ENCODE measurements around the gene ERI3. TPM values are rescaled to one million over a fixed set of nuclear protein-coding genes. Genes with fewer than 3 reads are reported as not detected.

ERI3 gene
- total and polyA plus RNA-seq, 2 of the 13 experiments (the other 11 are each of a cell fraction or from before 2014, with no cell fraction given), result 35.6 to 35.9 TPM

GRCh38 chr1:44267438-44267837 lies 87.6 kb downstream of the ERI3 start:
- POLR2A ChIA-PET, result interaction anchor here (4.5 kb wide), 1 partner anchor 14 kb away, joined by 24 read pairs; no protein-coding TSS in a partner anchor
- Histone ChIP-seq H3K36me3 (replicated peaks in 1 of 2; ENCODE audit: control insufficient read depth in 1 of 2, insufficient read depth in 2 of 2, low read length in 2 of 2) (no peaks in the 10 kb centered on the region; a peak in 1 of 5 replicates), H3K27ac (ENCODE audit: extremely low read length, insufficient read depth, low read length) (no peak overlapping the region), H3K4me3 (replicated peaks in 1 of 3; ENCODE audit: insufficient read depth in 1 of 3, low read depth in 2 of 3, low read length in 3 of 3) (no peak overlapping the region), H3K9ac (ENCODE audit: insufficient read depth, low read depth, low read length) (no peak overlapping the region), H3K9me3 (ENCODE audit: low read length) (no peaks in the 10 kb centered on the region), H3K4me2 (ENCODE audit: low read depth, low read length) (no peak overlapping the region), H3K4me1 (ENCODE audit: insufficient read depth, low read length) (no peaks in the 10 kb centered on the region), H2AFZ (ENCODE audit: low read length) (no peak overlapping the region), H3K27me3 (ENCODE audit: control insufficient read depth in 1 of 2, insufficient read depth in 2 of 2, low read length in 2 of 2) (no peaks in the 10 kb centered on the region), H3K79me2 (ENCODE audit: insufficient read depth, low read length) (no peaks in the 10 kb centered on the region), H4K20me1 (ENCODE audit: insufficient read depth, low read length) (no peaks in the 10 kb centered on the region)
- FAIRE-seq (no peak), ATAC-seq (no peak), DNase-seq (ENCODE audit: low spot score) (no peak)
- TF ChIP-seq HMGXB3 (CRISPR knock-in tag; IDR thresholded peaks at IDR 0.05; ENCODE audit: borderline replicate concordance), result no peak
- no peak for TF ChIP-seq PCBP2 (optimal IDR thresholded peaks at IDR 0.05; ENCODE audit: low read depth, low read length, poor library complexity, severe bottlenecking)
- in situ Hi-C loops (cut with HindIII; ENCODE audit: extremely low pct_ligation_motif_present, low pct_unique_long_range_greater_than_20kb) (no loop called here), intact Hi-C loops (cut with micrococcal nuclease; ENCODE audit: unreplicated experiment) (no loop called here)
- WGBS (ENCODE audit: low lambda C conversion rate), result 96% methylated on average over 5 of the region's 5 CpGs
- BruUV-seq (replicated peaks), result no TSS peak
- CTCF ChIA-PET (ENCODE audit: low intra/inter-chr PET ratio, low total read pairs), result no interaction called here
